Fibroblast of lung (primary cell): ENCODE measurements around the gene DBT.

Experiments used
- CTCF ChIP-seq, 2 donors: IDR thresholded peaks in 1 of 2; conservative IDR thresholded peaks in 1 of 2; 1 replicate in 1 of 2; 2 replicates in 1 of 2; pipeline ENCODE4 v1.5.1; 2011 to 2012; ENCODE audit warnings: low read length in 2 of 2, control low read depth in 1 of 2, inconsistent platforms in 1 of 2, low read depth in 1 of 2, mild to moderate bottlenecking in 1 of 2
- EZH2 ChIP-seq: IDR thresholded peaks from 2 replicates; pipeline ENCODE4 v1.5.1; 2012; ENCODE audit warnings: low read length, control low read depth, mild to moderate bottlenecking; ENCODE audit errors: missing control alignments

GRCh38 chr1:100234432-100234831, 15.2 kb downstream of the DBT start:
- TF ChIP-seq CTCF (conservative IDR thresholded peaks at IDR 0.05 in 1 of 2, IDR thresholded peaks at IDR 0.05 in 1 of 2; ENCODE audit: low read depth in 1 of 2, low read length in 2 of 2) (no peak), EZH2 (no peak)
